HG02970 (cell line): ENCODE results near the gene STH.

Experiments used
- ATAC-seq: cut with Tn5 transposase; IDR thresholded peaks from one replicate; pipeline ENCODE4 v1.9.1; 2021; ENCODE audit warnings: mild to moderate bottlenecking, moderate library complexity, moderate number of reproducible peaks; ENCODE audit not compliant: unreplicated experiment, low FRiP score

The STH gene

GRCh38 chr17:46023783-46024388 lies 24.8 kb downstream of the STH start:
- no peak for ATAC-seq

- ATAC-seq, result no peak
These were observed 25.5 kb downstream of the STH start for GRCh38 chr17:46024590-46024989.

GRCh38 chr17:46025060-46025459 lies 26.0 kb downstream of the STH start:
- ATAC-seq, result no peak

GRCh38 chr17:46025510-46026165 lies 26.6 kb downstream of the STH start:
- ATAC-seq, result no peak

GRCh38 chr17:46026166-46027047 lies 27.4 kb downstream of the STH start:
- ATAC-seq, result no peak

GRCh38 chr17:46027048-46027975 lies 28.3 kb downstream of the STH start:
- no peak for ATAC-seq

- no peak for ATAC-seq
These were observed 28.9 kb downstream of the STH start for GRCh38 chr17:46027976-46028325.

GRCh38 chr17:46028374-46028773 lies 29.3 kb downstream of the STH start:
- no peak for ATAC-seq

GRCh38 chr17:46028981-46029565 lies 30.0 kb downstream of the STH start:
- no peak for ATAC-seq

- ATAC-seq, result no peak
These were observed 30.6 kb downstream of the STH start for GRCh38 chr17:46029627-46030026.

- no peak for ATAC-seq
These were observed 31.7 kb downstream of the STH start for GRCh38 chr17:46030752-46031151.

- no peak for ATAC-seq
These were observed 32.4 kb downstream of the STH start for GRCh38 chr17:46031440-46031839.

- no peak for ATAC-seq
These were observed 32.9 kb downstream of the STH start for GRCh38 chr17:46031920-46032319.

- ATAC-seq, result no peak
These were observed 33.9 kb downstream of the STH start for GRCh38 chr17:46032909-46033308.

GRCh38 chr17:46033392-46033791 lies 34.3 kb downstream of the STH start:
- no peak for ATAC-seq

GRCh38 chr17:46035112-46035818 lies 36.2 kb downstream of the STH start:
- no peak for ATAC-seq

- ATAC-seq, result no peak
These were observed 37.4 kb downstream of the STH start for GRCh38 chr17:46036491-46036890.

- no peak for ATAC-seq
These were observed 38.7 kb downstream of the STH start for GRCh38 chr17:46037722-46038255.

- no peak for ATAC-seq
These were observed 39.4 kb downstream of the STH start for GRCh38 chr17:46038414-46038813.
